A375 (cell line): ENCODE results near the gene PIRT. TPM values are rescaled to one million over a fixed set of nuclear protein-coding genes. Genes with fewer than 3 reads are reported as not detected.

Experiments
- small RNA-seq: library from RNA; depleted of rRNA; stranded (forward); fragments of <200 nt; gene quantifications from one replicate; pipeline ENCODE3, GENCODE V24; 2014
- total RNA-seq: library from RNA; depleted of rRNA; stranded (reverse); fragments of >200 nt; shearing (Covaris generic); gene quantifications from 2 replicates; pipeline ENCODE4 v1.2.3, GENCODE V29; 2014; rRNA removed

The PIRT gene
- not detected in 2 replicates for total RNA-seq

GRCh38 chr17:10837921-10838320, at the start of gene PIRT:
TSS of gene PIRT (minus strand) at chr17:10838087. CDS start at chr17:10825645, 12,442 bp downstream.

GRCh38 chr17:10803830-10804475, 33.9 kb downstream of the PIRT start, which contains the start of gene TMEM238L:
TSS of gene TMEM238L (minus strand) at chr17:10804099. CDS start at chr17:10803963, 136 bp downstream.

Small RNAs within 50 kb of the gene (small RNA-seq; reads per million reads assigned to genes)
- not detected for gene AC015908.2
- gene RNU6-1065P, result not detected
- gene TMEM238L, result not detected

Other genes starting within 250 kb of the PIRT start
- gene MYH3, start 180.8 kb downstream of the PIRT start, total RNA-seq, result 0.98 and 1.4 TPM in 2 replicates
- 74.7 and 77.3 TPM in 2 replicates for gene SCO1, start 140.6 kb downstream of the PIRT start, total RNA-seq
- gene ADPRM, start 140.5 kb downstream of the PIRT start, total RNA-seq, result 9.8 and 13.8 TPM in 2 replicates
- gene TMEM220, start 108.1 kb downstream of the PIRT start, total RNA-seq, result not detected in 2 replicates
- not detected in 2 replicates for gene TMEM238L, start 34.0 kb downstream of the PIRT start, total RNA-seq